ENCODE measurements around the gene CCDC190. TPM values are rescaled to one million over a fixed set of nuclear protein-coding genes. Genes with fewer than 3 reads are reported as not detected.

CCDC190 gene
- total and polyA plus RNA-seq, 2 experiments from 2014 or later = not detected

GRCh38 chr1:162835157-162835899, 25.6 kb downstream of the CCDC190 start:
- Histone ChIP-seq H3K27me3 (no peaks in the 10 kb centered on the region), H3K4me2 (no peak overlapping the region), H2AFZ (no peak overlapping the region), H3K4me3 (no peak overlapping the region), H3K27ac (no peak overlapping the region), H4K20me1 (ENCODE audit: insufficient read depth, poor library complexity, severe bottlenecking) (no peaks in the 10 kb centered on the region), H3K9me3 (ENCODE audit: low read depth) (peaks cover 5% of the 10 kb centered on the region), H3K36me3 (replicated peaks; ENCODE audit: insufficient read depth, low read depth) (no peaks in the 10 kb centered on the region), H3K4me1 (ENCODE audit: insufficient read depth) (no peaks in the 10 kb centered on the region), H3K9me2 (replicated peaks; ENCODE audit: insufficient read depth) (no peaks in the 10 kb centered on the region), H3K79me2 (no peaks in the 10 kb centered on the region)
- WGBS (ENCODE audit: low lambda C conversion rate, missing lambda C conversion rate) = 86% methylated on average over 3 of the region's 3 CpGs
- no peak for DNase-seq (ENCODE audit: low spot score)
- TF ChIP-seq EZH2 (IDR thresholded peaks at IDR 0.05; ENCODE audit: borderline replicate concordance) = no peak
- TF ChIP-seq EZH2phosphoT487 (IDR thresholded peaks at IDR 0.05; ENCODE audit: low read depth, severe bottlenecking, unreplicated experiment) = no peak
- no peak for TF ChIP-seq CTCF (IDR thresholded peaks at IDR 0.05; ENCODE audit: poor library complexity)

DNA sequence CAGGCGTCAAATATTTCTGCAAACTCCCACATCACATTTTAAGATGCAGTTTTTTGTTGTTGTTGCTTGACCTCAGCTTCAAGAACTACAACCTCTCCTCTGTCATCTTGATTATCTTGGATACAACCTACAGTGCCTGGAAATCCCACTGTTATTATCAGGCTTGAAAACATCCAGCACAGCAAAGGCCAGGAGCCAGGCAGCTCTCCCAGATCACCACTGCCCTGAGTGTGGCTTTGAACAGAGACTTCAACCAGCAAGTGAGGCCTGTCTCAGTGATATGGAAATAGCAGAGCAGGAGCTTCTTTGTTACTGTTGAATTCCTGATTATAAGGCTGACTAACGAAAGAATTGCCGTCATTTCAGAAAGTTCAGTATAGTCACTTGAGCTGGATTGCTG, 28.5 kb downstream of the CCDC190 start:
- H3K79me2 ChIP-seq = no peaks in the 10 kb centered on the region
- H3K9me2 ChIP-seq (replicated peaks; ENCODE audit: insufficient read depth) = no peaks in the 10 kb centered on the region
- H3K27me3 ChIP-seq = no peaks in the 10 kb centered on the region
- no peak overlapping the region for H3K4me2 ChIP-seq
- WGBS (ENCODE audit: low lambda C conversion rate, missing lambda C conversion rate) = 83% methylated on average over 3 of the region's 3 CpGs
- TF ChIP-seq EZH2phosphoT487 (IDR thresholded peaks at IDR 0.05; ENCODE audit: low read depth, severe bottlenecking, unreplicated experiment) (no peak), EZH2 (IDR thresholded peaks at IDR 0.05; ENCODE audit: borderline replicate concordance) (no peak), CTCF (IDR thresholded peaks at IDR 0.05; ENCODE audit: poor library complexity) (no peak)
- DNase-seq (ENCODE audit: low spot score) = no peak
- no peak overlapping the region for H3K4me3 ChIP-seq
- no peak overlapping the region for H3K27ac ChIP-seq
- H3K36me3 ChIP-seq (replicated peaks; ENCODE audit: insufficient read depth, low read depth) = no peaks in the 10 kb centered on the region
- H3K4me1 ChIP-seq (ENCODE audit: insufficient read depth) = no peaks in the 10 kb centered on the region
- H2AFZ ChIP-seq = no peak overlapping the region
- H3K9me3 ChIP-seq (ENCODE audit: low read depth) = no peaks in the 10 kb centered on the region
- H4K20me1 ChIP-seq (ENCODE audit: insufficient read depth, poor library complexity, severe bottlenecking) = no peaks in the 10 kb centered on the region

DNA sequence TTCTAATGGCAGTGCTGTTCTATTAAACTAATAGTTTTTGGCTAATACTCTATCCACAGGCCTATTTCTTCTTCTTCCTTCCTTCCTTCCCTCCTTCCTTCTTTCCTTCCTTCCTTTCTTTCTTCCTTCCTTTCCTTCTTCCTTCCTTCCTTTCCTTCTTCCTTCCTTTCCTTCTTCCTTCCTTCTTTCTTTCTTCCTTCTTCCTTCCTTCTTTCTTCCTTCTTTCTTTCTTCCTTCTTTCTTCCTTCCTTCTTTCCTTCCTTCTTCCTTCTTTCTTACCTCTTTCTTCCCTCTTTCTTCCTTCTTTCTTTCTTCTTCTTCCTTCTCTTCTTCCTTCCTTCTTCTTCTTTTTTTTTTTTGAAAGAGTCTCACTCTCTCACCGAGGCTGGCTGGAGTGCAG, 31.7 kb downstream of the CCDC190 start:
- no peak overlapping the region for H3K4me2 ChIP-seq
- no peaks in the 10 kb centered on the region for H3K27me3 ChIP-seq
- TF ChIP-seq EZH2phosphoT487 (IDR thresholded peaks at IDR 0.05; ENCODE audit: low read depth, severe bottlenecking, unreplicated experiment) (no peak), EZH2 (IDR thresholded peaks at IDR 0.05; ENCODE audit: borderline replicate concordance) (no peak), CTCF (IDR thresholded peaks at IDR 0.05; ENCODE audit: poor library complexity) (no peak)
- H4K20me1 ChIP-seq (ENCODE audit: insufficient read depth, poor library complexity, severe bottlenecking) = no peaks in the 10 kb centered on the region
- no peak overlapping the region for H3K27ac ChIP-seq
- H3K9me2 ChIP-seq (replicated peaks; ENCODE audit: insufficient read depth) = no peaks in the 10 kb centered on the region
- no peak for DNase-seq (ENCODE audit: low spot score)
- H3K9me3 ChIP-seq (ENCODE audit: low read depth) = no peaks in the 10 kb centered on the region
- H3K36me3 ChIP-seq (replicated peaks; ENCODE audit: insufficient read depth, low read depth) = no peaks in the 10 kb centered on the region
- H3K79me2 ChIP-seq = no peaks in the 10 kb centered on the region
- no peak overlapping the region for H2AFZ ChIP-seq
- 94% methylated on average over 1 of the region's 1 CpG for WGBS (ENCODE audit: low lambda C conversion rate, missing lambda C conversion rate)
- H3K4me1 ChIP-seq (ENCODE audit: insufficient read depth) = peaks cover 6% of the 10 kb centered on the region
- no peak overlapping the region for H3K4me3 ChIP-seq
